HepG2 (cell line): ENCODE data around the gene ADI1. TPM values are rescaled to one million over a fixed set of nuclear protein-coding genes. Genes with fewer than 3 reads are reported as not detected.

ENCODE experiments used
- AGO2 ChIP-seq: fragments of 200-400 bp; formaldehyde crosslinking; optimal IDR thresholded peaks from 2 replicates; pipeline ENCODE3; 2017; ENCODE audit warnings: mild to moderate bottlenecking, low read depth, low read length, moderate library complexity
- CAMTA2 ChIP-seq: sonication (generic); formaldehyde crosslinking; IDR thresholded peaks from 2 replicates; pipeline ENCODE4 v1.4.0; 2020; ENCODE audit warnings: mild to moderate bottlenecking, missing genetic modification reagents, borderline replicate concordance
- CEBPZ ChIP-seq: IDR thresholded peaks from 2 replicates; pipeline ENCODE4 v1.6.1; 2012; ENCODE audit warnings: low read length, improper control_type of control experiment
- CREM ChIP-seq, 2 experiments: sonication (generic) in 1 of 2; formaldehyde crosslinking in 1 of 2; IDR thresholded peaks; 2 replicates each; pipeline versions ENCODE4 v1.4.0 to v1.6.1; 2016 to 2020; ENCODE audit warnings: antibody characterized with exemption in 1 of 2, mild to moderate bottlenecking in 1 of 2, missing genetic modification reagents in 1 of 2
- ELF1 ChIP-seq: sonication (generic); formaldehyde crosslinking; IDR thresholded peaks from 2 replicates; pipeline ENCODE4 v1.4.0; 2020; ENCODE audit warnings: missing genetic modification reagents
- EZH2 ChIP-seq: conservative IDR thresholded peaks from 2 replicates; pipeline ENCODE4 v1.6.1; 2012; ENCODE audit warnings: mild to moderate bottlenecking, low read depth, low read length, moderate library complexity
- JUNB ChIP-seq: sonication (generic); formaldehyde crosslinking; IDR thresholded peaks from 2 replicates; pipeline ENCODE4 v1.8.0; 2022; ENCODE audit warnings: missing genetic modification reagents, mild to moderate bottlenecking, borderline replicate concordance
- KLF12 ChIP-seq: sonication (generic); formaldehyde crosslinking; IDR thresholded peaks from 2 replicates; pipeline ENCODE4 v1.4.0; 2020; ENCODE audit warnings: missing genetic modification reagents, borderline replicate concordance
- MLLT10 ChIP-seq: sonication (generic); formaldehyde crosslinking; IDR thresholded peaks from 2 replicates; pipeline ENCODE4 v1.4.0; 2020; ENCODE audit warnings: missing genetic modification reagents
- NAIF1 ChIP-seq: sonication (generic); formaldehyde crosslinking; IDR thresholded peaks from 2 replicates; pipeline ENCODE4 v1.5.0; 2020; ENCODE audit warnings: mild to moderate bottlenecking, missing genetic modification reagents, borderline replicate concordance
- PAWR ChIP-seq: sonication (generic); formaldehyde crosslinking; IDR thresholded peaks from 2 replicates; pipeline ENCODE4 v1.4.0; 2020; ENCODE audit warnings: missing genetic modification reagents, mild to moderate bottlenecking, borderline replicate concordance
- POLR2A ChIP-seq, 2 experiments: IDR thresholded peaks; 2 replicates each; pipeline ENCODE4 v1.6.1; 2011; ENCODE audit warnings: low read depth in 2 of 2, low read length in 2 of 2, mild to moderate bottlenecking in 1 of 2, moderate library complexity in 1 of 2; ENCODE audit not compliant: insufficient read depth in 1 of 2
- POLR2AphosphoS5 ChIP-seq: IDR thresholded peaks from 2 replicates; pipeline ENCODE4 v1.6.1; 2012; ENCODE audit warnings: low read depth, low read length
- SIN3A ChIP-seq: IDR thresholded peaks from 2 replicates; pipeline ENCODE4 v1.6.1; 2011; ENCODE audit warnings: low read depth, mild to moderate bottlenecking, control low read depth, low read length, borderline replicate concordance
- TGIF2 ChIP-seq: IDR thresholded peaks from 2 replicates; pipeline ENCODE4 v1.6.1; 2016; ENCODE audit warnings: control low read depth, missing compliant biosample characterization
- UBTF ChIP-seq: sonication (generic); formaldehyde crosslinking; IDR thresholded peaks from 2 replicates; pipeline ENCODE4 v1.4.0; 2020; ENCODE audit warnings: mild to moderate bottlenecking, missing genetic modification reagents
- ZKSCAN1 ChIP-seq: fragments of 150-350 bp; IDR thresholded peaks from 2 replicates; pipeline ENCODE4 v1.6.1; 2014; ENCODE audit warnings: low read length
- ZNF468 ChIP-seq: sonication (generic); formaldehyde crosslinking; IDR thresholded peaks from 2 replicates; pipeline ENCODE4 v1.8.0; 2022; ENCODE audit warnings: mild to moderate bottlenecking, moderate library complexity, missing genetic modification reagents
- ZNF496 ChIP-seq: sonication (generic); formaldehyde crosslinking; IDR thresholded peaks from 2 replicates; pipeline ENCODE4 v1.8.1; 2023; ENCODE audit warnings: mild to moderate bottlenecking, moderate library complexity, missing genetic modification reagents; ENCODE audit not compliant: insufficient replicate concordance
- ZNF547 ChIP-seq: sonication (generic); formaldehyde crosslinking; IDR thresholded peaks from 2 replicates; pipeline ENCODE4 v1.5.1; 2020; ENCODE audit warnings: mild to moderate bottlenecking, missing genetic modification reagents
- polyA plus RNA-seq, 8 experiments: library from polyadenylated mRNA; depleted of rRNA in 3 of 8; stranded (reverse) in 7 of 8; unstranded in 1 of 8; fragments of >200 nt; fragmentation: Illumina TruSeq in 4 of 8; extraction: Trizol in 4 of 8; gene quantifications; 2 replicates each; pipeline versions ENCODE4 v1.2.1 to v1.2.3, GENCODE V29; 2011 to 2016; ENCODE audit warnings: low read depth in 4 of 8, missing spikeins in 1 of 8, mixed read lengths in 1 of 8; ENCODE audit not compliant: insufficient read depth in 1 of 8
- total RNA-seq, 5 experiments: library from RNA; depleted of rRNA; stranded (reverse); fragments of >200 nt; fragmentation: Illumina TruSeq; extraction: Trizol; gene quantifications; 2 replicates each; pipeline ENCODE4 v1.2.3, GENCODE V29; 2016; ENCODE audit warnings: low read depth in 1 of 5
- TF ChIP-seq, protein P1 (sequence below): sonication (generic); formaldehyde crosslinking; IDR thresholded peaks from 2 replicates; pipeline ENCODE4 v1.8.1; 2023; ENCODE audit warnings: mild to moderate bottlenecking, inconsistent platforms, moderate library complexity, missing genetic modification reagents, borderline replicate concordance

The ADI1 gene
- total and polyA plus RNA-seq, 2 of the 13 experiments (the other 11 are each of a cell fraction or from before 2014, with no cell fraction given) = 28.7 to 123 TPM

DNA sequence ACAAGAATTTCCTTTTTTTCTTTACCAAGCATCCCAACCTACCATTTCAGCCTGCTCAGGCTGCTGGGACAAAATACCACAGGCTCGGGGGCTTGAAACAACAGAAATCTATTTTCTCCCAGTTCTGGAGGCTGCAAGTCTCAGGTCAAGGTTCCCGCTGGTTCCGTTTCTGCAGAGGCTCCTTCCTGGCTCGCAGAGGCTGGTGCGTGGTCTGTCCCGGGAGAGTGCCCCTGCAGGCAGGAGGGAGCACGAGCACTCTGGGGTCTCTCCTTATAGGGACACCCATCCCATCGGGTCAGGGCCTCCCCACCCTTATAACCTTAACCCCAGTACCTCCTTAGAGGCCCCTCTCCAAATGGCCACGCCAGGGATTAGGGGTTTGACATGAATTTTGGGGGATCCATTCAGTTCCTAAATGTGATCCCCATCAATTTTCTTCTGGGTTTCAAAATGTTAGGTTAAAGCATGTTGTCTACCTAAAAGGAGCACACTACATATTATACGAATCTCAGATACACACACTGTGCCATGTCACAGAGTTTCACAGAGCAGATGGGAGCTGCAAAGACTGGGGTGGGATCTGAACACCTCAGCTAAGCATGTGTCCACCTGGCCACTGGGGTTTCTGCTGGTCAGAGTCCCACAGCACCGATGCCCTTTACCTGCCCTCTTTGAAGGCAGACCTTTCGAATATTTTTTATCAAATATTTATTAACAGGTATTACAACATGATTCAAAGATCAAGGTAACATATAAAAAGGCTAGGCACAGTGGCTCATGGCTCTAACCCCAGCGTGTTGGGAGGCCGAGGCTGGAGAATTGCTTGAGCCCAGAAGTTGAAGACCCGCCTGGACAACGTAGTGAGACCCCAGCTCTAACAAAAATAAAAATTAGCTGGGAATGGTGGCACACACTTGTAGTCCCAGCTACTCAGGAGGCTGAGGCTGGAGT lies 17.6 kb upstream of the ADI1 start (continued):
- TF ChIP-seq, protein P1, sequence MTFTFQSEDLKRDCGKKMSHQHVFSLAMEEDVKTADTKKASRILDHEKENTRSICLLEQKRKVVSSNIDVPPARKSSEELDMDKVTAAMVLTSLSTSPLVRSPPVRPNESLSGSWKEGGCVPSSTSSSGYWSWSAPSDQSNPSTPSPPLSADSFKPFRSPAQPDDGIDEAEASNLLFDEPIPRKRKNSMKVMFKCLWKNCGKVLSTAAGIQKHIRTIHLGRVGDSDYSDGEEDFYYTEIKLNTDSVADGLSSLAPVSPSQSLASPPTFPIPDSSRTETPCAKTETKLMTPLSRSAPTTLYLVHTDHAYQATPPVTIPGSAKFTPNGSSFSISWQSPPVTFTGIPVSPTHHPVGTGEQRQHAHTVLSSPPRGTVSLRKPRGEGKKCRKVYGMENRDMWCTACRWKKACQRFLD (CRISPR knock-in tag) = 0 out of 2 replicates have a peak, but pooled peaks have one; percentile 65
- no peak for TF ChIP-seq SIN3A
- TF ChIP-seq KLF12 (CRISPR knock-in tag) = peak; percentile 80; the same call in 1 of the 2 replicates
- no peak for TF ChIP-seq CEBPZ
- no peak for TF ChIP-seq EZH2
- no peak for TF ChIP-seq POLR2AphosphoS5
- TF ChIP-seq ZNF496 = no peak
- no peak for TF ChIP-seq JUNB (CRISPR knock-in tag)
- TF ChIP-seq ZKSCAN1 = no peak
- TF ChIP-seq MLLT10 (CRISPR knock-in tag) = no peak
- 0 out of 2 replicates have a peak, but pooled peaks have one; percentile 1 for TF ChIP-seq CREM (IDR thresholded peaks at IDR 0.05)
- no peak for TF ChIP-seq CREM (CRISPR knock-in tag; IDR thresholded peaks at IDR 0.05)
- TF ChIP-seq ZNF468 (CRISPR knock-in tag) = no peak
- no peak; a peak in 1 of 4 replicates for TF ChIP-seq POLR2A (IDR thresholded peaks at IDR 0.05; ENCODE audit: insufficient read depth in 1 of 2, low read depth in 2 of 2, low read length in 2 of 2)
- no peak for TF ChIP-seq TGIF2 (CRISPR knock-in tag)
- TF ChIP-seq ZNF547 (CRISPR knock-in tag) = 0 out of 2 replicates have a peak, but pooled peaks have one; percentile 4
- TF ChIP-seq PAWR (CRISPR knock-in tag) = 0 out of 2 replicates have a peak, but pooled peaks have one; percentile 45
- peak; percentile 45; the same call in 1 of the 2 replicates for TF ChIP-seq UBTF (CRISPR knock-in tag)
- TF ChIP-seq AGO2 = no peak
- TF ChIP-seq ELF1 = peak; percentile 52
- no peak; the same call in none of the 2 replicates for TF ChIP-seq NAIF1 (CRISPR knock-in tag)
- no peak for TF ChIP-seq CAMTA2 (CRISPR knock-in tag)
